ENCODE results near the gene IMPA2.

DNA sequence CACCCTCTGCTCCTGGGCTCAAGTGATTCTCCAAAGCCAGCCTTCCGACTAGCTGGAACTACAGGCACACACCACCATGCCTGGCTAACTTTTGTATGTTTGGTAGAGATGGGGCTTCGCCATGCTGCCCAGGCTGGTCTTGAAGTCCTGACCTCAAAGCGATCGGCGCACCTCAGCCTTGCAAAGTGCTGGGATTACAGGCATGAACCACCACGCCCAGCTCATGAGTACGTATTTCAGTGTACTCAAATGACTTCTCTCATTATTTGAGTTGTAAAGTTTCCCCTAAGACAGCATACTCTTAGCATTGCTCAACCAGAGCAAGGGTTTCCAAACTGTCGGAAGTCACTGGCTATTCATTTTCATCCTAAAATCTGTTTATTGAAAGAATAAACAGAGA lies 40.3 kb downstream of the IMPA2 start:
- TF ChIP-seq GATA3 (IDR thresholded peaks at IDR 0.05; ENCODE audit: low read depth, low read length) (no peak), GATA2 (IDR thresholded peaks at IDR 0.05; ENCODE audit: low read depth, low read length) (no peak)

Data from SH-SY5Y (cell line).